ENCODE results near the gene TMEM200A. TPM values are rescaled to one million over a fixed set of nuclear protein-coding genes. Genes with fewer than 3 reads are reported as not detected.

Gene TMEM200A
- total and polyA plus RNA-seq, 2 experiments from 2014 or later: 23.0 to 32.9 TPM

- no peak for DNase-seq (ENCODE audit: low spot score)
- no peaks in the 10 kb centered on the region for H3K36me3 ChIP-seq (replicated peaks; ENCODE audit: insufficient read depth, low read depth)
- H4K20me1 ChIP-seq (ENCODE audit: insufficient read depth, poor library complexity, severe bottlenecking): no peaks in the 10 kb centered on the region
- H3K27ac ChIP-seq: no peak overlapping the region
- no peaks in the 10 kb centered on the region for H3K9me3 ChIP-seq (ENCODE audit: low read depth)
- no peak overlapping the region for H2AFZ ChIP-seq
- no peaks in the 10 kb centered on the region for H3K9me2 ChIP-seq (replicated peaks; ENCODE audit: insufficient read depth)
- TF ChIP-seq EZH2phosphoT487 (IDR thresholded peaks at IDR 0.05; ENCODE audit: low read depth, severe bottlenecking, unreplicated experiment) (no peak), EZH2 (IDR thresholded peaks at IDR 0.05; ENCODE audit: borderline replicate concordance) (no peak), CTCF (IDR thresholded peaks at IDR 0.05; ENCODE audit: poor library complexity) (no peak)
- H3K4me1 ChIP-seq (ENCODE audit: insufficient read depth): no peaks in the 10 kb centered on the region
- H3K4me2 ChIP-seq: no peak overlapping the region
- 91% methylated on average over 9 of the region's 9 CpGs for whole genome bisulfite sequencing (ENCODE audit: low lambda C conversion rate, missing lambda C conversion rate)
- no peaks in the 10 kb centered on the region for H3K27me3 ChIP-seq
- H3K4me3 ChIP-seq: no peak overlapping the region
- H3K79me2 ChIP-seq: no peaks in the 10 kb centered on the region
Measured at GRCh38 chr6:130466052-130466747, 100.4 kb downstream of the TMEM200A start.

GRCh38 chr6:130466748-130467061 lies 100.9 kb downstream of the TMEM200A start:
- no peaks in the 10 kb centered on the region for H3K27me3 ChIP-seq
- no peaks in the 10 kb centered on the region for H3K36me3 ChIP-seq (replicated peaks; ENCODE audit: insufficient read depth, low read depth)
- no peaks in the 10 kb centered on the region for H3K79me2 ChIP-seq
- no peaks in the 10 kb centered on the region for H3K4me1 ChIP-seq (ENCODE audit: insufficient read depth)
- H2AFZ ChIP-seq: no peak overlapping the region
- no peaks in the 10 kb centered on the region for H3K9me3 ChIP-seq (ENCODE audit: low read depth)
- no peaks in the 10 kb centered on the region for H4K20me1 ChIP-seq (ENCODE audit: insufficient read depth, poor library complexity, severe bottlenecking)
- DNase-seq (ENCODE audit: low spot score): no peak
- H3K4me3 ChIP-seq: no peak overlapping the region
- no peak overlapping the region for H3K27ac ChIP-seq
- H3K9me2 ChIP-seq (replicated peaks; ENCODE audit: insufficient read depth): no peaks in the 10 kb centered on the region
- TF ChIP-seq CTCF (IDR thresholded peaks at IDR 0.05; ENCODE audit: poor library complexity) (no peak), EZH2 (IDR thresholded peaks at IDR 0.05; ENCODE audit: borderline replicate concordance) (no peak), EZH2phosphoT487 (IDR thresholded peaks at IDR 0.05; ENCODE audit: low read depth, severe bottlenecking, unreplicated experiment) (no peak)
- no peak overlapping the region for H3K4me2 ChIP-seq
- 70% methylated on average over 5 of the region's 5 CpGs for whole genome bisulfite sequencing (ENCODE audit: low lambda C conversion rate, missing lambda C conversion rate)

- H3K4me2 ChIP-seq: no peak overlapping the region
- WGBS (ENCODE audit: low lambda C conversion rate, missing lambda C conversion rate): 85% methylated on average over 1 of the region's 1 CpG
Measured at GRCh38 chr6:130467146-130468050, 101.6 kb downstream of the TMEM200A start.

More at GRCh38 chr6:130467146-130468050, 101.6 kb downstream of the TMEM200A start:
- TF ChIP-seq EZH2 (IDR thresholded peaks at IDR 0.05; ENCODE audit: borderline replicate concordance) (no peak), EZH2phosphoT487 (IDR thresholded peaks at IDR 0.05; ENCODE audit: low read depth, severe bottlenecking, unreplicated experiment) (no peak), CTCF (IDR thresholded peaks at IDR 0.05; ENCODE audit: poor library complexity) (no peak)
- H3K27me3 ChIP-seq: no peaks in the 10 kb centered on the region
- H3K9me2 ChIP-seq (replicated peaks; ENCODE audit: insufficient read depth): no peaks in the 10 kb centered on the region
- no peaks in the 10 kb centered on the region for H4K20me1 ChIP-seq (ENCODE audit: insufficient read depth, poor library complexity, severe bottlenecking)
- H3K4me1 ChIP-seq (ENCODE audit: insufficient read depth): no peaks in the 10 kb centered on the region
- no peak overlapping the region for H3K4me3 ChIP-seq
- H3K9me3 ChIP-seq (ENCODE audit: low read depth): no peaks in the 10 kb centered on the region
- no peak for DNase-seq (ENCODE audit: low spot score)
- no peaks in the 10 kb centered on the region for H3K36me3 ChIP-seq (replicated peaks; ENCODE audit: insufficient read depth, low read depth)
- H2AFZ ChIP-seq: no peak overlapping the region
- no peaks in the 10 kb centered on the region for H3K79me2 ChIP-seq
- no peak overlapping the region for H3K27ac ChIP-seq
